Neural progenitor cell (in vitro differentiated cells): ENCODE results near the gene HNF4A.

Experiments
- EZH2 ChIP-seq: fragments of 200-600 bp; sonication (generic); IDR thresholded peaks from 2 replicates; pipeline ENCODE4 v1.6.1; 2017; ENCODE audit warnings: antibody characterized with exemption, mild to moderate bottlenecking, moderate library complexity
- EZH2phosphoT487 ChIP-seq: fragments of 200-600 bp; sonication (generic); IDR thresholded peaks from 2 replicates; pipeline ENCODE4 v1.6.1; 2017; ENCODE audit warnings: antibody characterized with exemption
- TF ChIP-seq, protein P1 (sequence below): fragments of 200-600 bp; sonication (generic); IDR thresholded peaks from 2 replicates; pipeline ENCODE4 v1.5.1; 2017; ENCODE audit warnings: antibody characterized with exemption, mild to moderate bottlenecking

DNA sequence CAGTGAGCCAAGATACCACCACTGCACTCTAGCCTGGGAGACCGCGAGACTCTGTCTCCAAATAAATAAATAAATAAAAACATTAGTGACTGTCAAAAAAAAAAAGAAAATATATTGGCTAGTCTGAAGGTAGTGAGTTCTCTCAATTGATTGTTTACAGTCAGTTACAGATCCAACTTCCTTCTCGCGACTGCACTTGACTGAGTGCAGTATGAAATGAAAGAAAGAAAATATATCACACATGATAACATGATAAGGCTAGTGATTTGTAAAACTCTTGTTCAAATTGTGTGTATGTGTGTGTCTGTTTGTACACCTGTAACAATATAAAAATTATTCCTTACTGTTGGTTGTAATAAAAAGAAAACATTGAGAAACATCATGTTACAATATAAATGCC lies 10.8 kb upstream of the HNF4A start:
- TF ChIP-seq, protein P1, sequence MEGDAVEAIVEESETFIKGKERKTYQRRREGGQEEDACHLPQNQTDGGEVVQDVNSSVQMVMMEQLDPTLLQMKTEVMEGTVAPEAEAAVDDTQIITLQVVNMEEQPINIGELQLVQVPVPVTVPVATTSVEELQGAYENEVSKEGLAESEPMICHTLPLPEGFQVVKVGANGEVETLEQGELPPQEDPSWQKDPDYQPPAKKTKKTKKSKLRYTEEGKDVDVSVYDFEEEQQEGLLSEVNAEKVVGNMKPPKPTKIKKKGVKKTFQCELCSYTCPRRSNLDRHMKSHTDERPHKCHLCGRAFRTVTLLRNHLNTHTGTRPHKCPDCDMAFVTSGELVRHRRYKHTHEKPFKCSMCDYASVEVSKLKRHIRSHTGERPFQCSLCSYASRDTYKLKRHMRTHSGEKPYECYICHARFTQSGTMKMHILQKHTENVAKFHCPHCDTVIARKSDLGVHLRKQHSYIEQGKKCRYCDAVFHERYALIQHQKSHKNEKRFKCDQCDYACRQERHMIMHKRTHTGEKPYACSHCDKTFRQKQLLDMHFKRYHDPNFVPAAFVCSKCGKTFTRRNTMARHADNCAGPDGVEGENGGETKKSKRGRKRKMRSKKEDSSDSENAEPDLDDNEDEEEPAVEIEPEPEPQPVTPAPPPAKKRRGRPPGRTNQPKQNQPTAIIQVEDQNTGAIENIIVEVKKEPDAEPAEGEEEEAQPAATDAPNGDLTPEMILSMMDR, result no peak
- TF ChIP-seq EZH2 (no peak), EZH2phosphoT487 (no peak)
